ENCODE measurements around the gene TIMM10B.
A peak's percentile ranks its signal among the peaks of the same experiment; 100 is the strongest.

Gene TIMM10B

GRCh38 chr11:6480299-6480914 lies 894 bp upstream of the TIMM10B start:
- no peak for TF ChIP-seq ZNF274 (IDR thresholded peaks at IDR 0.05; ENCODE audit: low read depth, low read length)
- H3K4me3 ChIP-seq (ENCODE audit: low read length): peak overlapping the region; percentile 80

GRCh38 chr11:6481924-6482275 lies 599 bp downstream of the TIMM10B start:
- H3K4me3 ChIP-seq (ENCODE audit: low read length): peak overlapping the region; percentile 83

GRCh38 chr11:6482441-6482840 lies 1.1 kb downstream of the TIMM10B start:
- no peak for TF ChIP-seq ZNF274 (IDR thresholded peaks at IDR 0.05; ENCODE audit: low read depth, low read length)
- H3K4me3 ChIP-seq (ENCODE audit: low read length): peak overlapping the region; percentile 83

More at GRCh38 chr11:6481924-6482275, 599 bp downstream of the TIMM10B start:
- no peak for TF ChIP-seq ZNF274 (IDR thresholded peaks at IDR 0.05; ENCODE audit: low read depth, low read length)

- no peak for TF ChIP-seq ZNF274 (IDR thresholded peaks at IDR 0.05; ENCODE audit: low read depth, low read length)
- H3K4me3 ChIP-seq (ENCODE audit: low read length): no peak overlapping the region
Observed at GRCh38 chr11:6483015-6483414, 1.7 kb downstream of the TIMM10B start.

- H3K4me3 ChIP-seq (ENCODE audit: low read length): no peak overlapping the region
- TF ChIP-seq ZNF274 (IDR thresholded peaks at IDR 0.05; ENCODE audit: low read depth, low read length): no peak
Observed at GRCh38 chr11:6485661-6486060, 4.4 kb downstream of the TIMM10B start.

GRCh38 chr11:6486256-6486655 lies 5.0 kb downstream of the TIMM10B start:
- H3K4me3 ChIP-seq (ENCODE audit: low read length): no peak overlapping the region
- no peak for TF ChIP-seq ZNF274 (IDR thresholded peaks at IDR 0.05; ENCODE audit: low read depth, low read length)

- no peak for TF ChIP-seq ZNF274 (IDR thresholded peaks at IDR 0.05; ENCODE audit: low read depth, low read length)
- H3K4me3 ChIP-seq (ENCODE audit: low read length): no peak overlapping the region
Observed at GRCh38 chr11:6486938-6487337, 5.6 kb downstream of the TIMM10B start.

- no peak overlapping the region for H3K4me3 ChIP-seq (ENCODE audit: low read length)
- TF ChIP-seq ZNF274 (IDR thresholded peaks at IDR 0.05; ENCODE audit: low read depth, low read length): no peak
Observed at GRCh38 chr11:6488342-6488741, 7.0 kb downstream of the TIMM10B start.

GRCh38 chr11:6488821-6489220 lies 7.5 kb downstream of the TIMM10B start:
- H3K4me3 ChIP-seq (ENCODE audit: low read length): no peak overlapping the region
- TF ChIP-seq ZNF274 (IDR thresholded peaks at IDR 0.05; ENCODE audit: low read depth, low read length): no peak

- H3K4me3 ChIP-seq (ENCODE audit: low read length): no peak overlapping the region
- no peak for TF ChIP-seq ZNF274 (IDR thresholded peaks at IDR 0.05; ENCODE audit: low read depth, low read length)
Observed at GRCh38 chr11:6489306-6489705, 8.0 kb downstream of the TIMM10B start.

- TF ChIP-seq ZNF274 (IDR thresholded peaks at IDR 0.05; ENCODE audit: low read depth, low read length): no peak
- H3K4me3 ChIP-seq (ENCODE audit: low read length): no peak within 1 kb of the TSS
Observed at GRCh38 chr11:6497069-6497839, 16.0 kb downstream of the TIMM10B start, which contains the start of gene DNHD1. Gene DNHD1, plus strand, starts transcription at chr11:6497280. Its CDS starts 936 bp downstream, at chr11:6498216.

GRCh38 chr11:6498121-6498520 lies 16.8 kb downstream of the TIMM10B start:
- H3K4me3 ChIP-seq (ENCODE audit: low read length): no peak overlapping the region
- no peak for TF ChIP-seq ZNF274 (IDR thresholded peaks at IDR 0.05; ENCODE audit: low read depth, low read length)

GRCh38 chr11:6498544-6498943 lies 17.2 kb downstream of the TIMM10B start:
- H3K4me3 ChIP-seq (ENCODE audit: low read length): no peak overlapping the region
- no peak for TF ChIP-seq ZNF274 (IDR thresholded peaks at IDR 0.05; ENCODE audit: low read depth, low read length)

GRCh38 chr11:6502382-6502781 lies 21.1 kb downstream of the TIMM10B start:
- H3K4me3 ChIP-seq (ENCODE audit: low read length): no peak overlapping the region
- no peak for TF ChIP-seq ZNF274 (IDR thresholded peaks at IDR 0.05; ENCODE audit: low read depth, low read length)

GRCh38 chr11:6504166-6504565 lies 22.9 kb downstream of the TIMM10B start:
- H3K4me3 ChIP-seq (ENCODE audit: low read length): no peak overlapping the region
- no peak for TF ChIP-seq ZNF274 (IDR thresholded peaks at IDR 0.05; ENCODE audit: low read depth, low read length)
